Activated CD4-positive, CD25-positive, alpha-beta regulatory T cell (primary cell): ENCODE results near the gene ZNF605.
"Not testable (repeated sequence)": the region's sequence is repeated elsewhere in the genome, so short reads cannot be mapped to it uniquely, and the experiment has no call there.

ENCODE experiments used
- DNase-seq, 4 experiments: peaks; one replicate each; lab custom pipeline; 2025; lab: John Stamatoyannopoulos, UW

The ZNF605 gene

DNA sequence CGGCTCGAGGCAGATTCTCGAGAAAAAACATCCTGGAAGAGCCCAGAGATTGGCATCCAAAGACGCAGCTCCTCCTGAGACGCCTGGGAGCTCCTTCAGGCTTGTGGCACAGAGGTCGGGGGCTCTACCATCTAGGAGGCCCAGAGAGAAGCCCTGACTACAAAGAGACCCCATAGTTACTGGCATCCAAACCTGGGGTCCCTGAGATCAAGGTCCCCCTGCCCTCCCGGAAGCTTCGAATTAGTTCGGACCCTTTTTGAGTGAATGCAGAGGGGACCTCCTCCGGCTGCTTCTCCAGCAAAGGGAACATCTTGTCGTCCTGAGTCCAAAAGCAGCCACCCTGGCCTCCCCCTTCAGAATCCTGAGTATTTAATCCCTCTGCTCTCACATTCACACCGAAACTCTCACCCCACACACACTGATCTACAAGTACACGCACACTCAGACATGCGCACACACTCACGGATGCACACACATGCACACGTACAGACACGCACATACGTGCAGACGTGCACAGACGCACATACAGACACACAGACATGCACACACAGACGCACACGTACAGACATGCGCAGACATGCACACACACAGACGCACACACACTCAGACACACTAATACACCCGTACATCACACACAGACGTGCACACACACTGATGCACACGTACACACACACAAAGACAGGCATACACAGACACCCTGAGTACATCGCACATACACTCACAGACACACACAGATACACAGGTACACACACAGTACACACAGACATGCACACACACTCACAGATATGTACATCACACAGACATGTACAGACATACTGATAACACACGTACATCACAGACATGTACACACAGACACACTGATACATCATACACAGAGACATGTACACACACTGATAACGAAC lies 5.9 kb downstream of the ZNF605 start:
- no peak for DNase-seq

DNA sequence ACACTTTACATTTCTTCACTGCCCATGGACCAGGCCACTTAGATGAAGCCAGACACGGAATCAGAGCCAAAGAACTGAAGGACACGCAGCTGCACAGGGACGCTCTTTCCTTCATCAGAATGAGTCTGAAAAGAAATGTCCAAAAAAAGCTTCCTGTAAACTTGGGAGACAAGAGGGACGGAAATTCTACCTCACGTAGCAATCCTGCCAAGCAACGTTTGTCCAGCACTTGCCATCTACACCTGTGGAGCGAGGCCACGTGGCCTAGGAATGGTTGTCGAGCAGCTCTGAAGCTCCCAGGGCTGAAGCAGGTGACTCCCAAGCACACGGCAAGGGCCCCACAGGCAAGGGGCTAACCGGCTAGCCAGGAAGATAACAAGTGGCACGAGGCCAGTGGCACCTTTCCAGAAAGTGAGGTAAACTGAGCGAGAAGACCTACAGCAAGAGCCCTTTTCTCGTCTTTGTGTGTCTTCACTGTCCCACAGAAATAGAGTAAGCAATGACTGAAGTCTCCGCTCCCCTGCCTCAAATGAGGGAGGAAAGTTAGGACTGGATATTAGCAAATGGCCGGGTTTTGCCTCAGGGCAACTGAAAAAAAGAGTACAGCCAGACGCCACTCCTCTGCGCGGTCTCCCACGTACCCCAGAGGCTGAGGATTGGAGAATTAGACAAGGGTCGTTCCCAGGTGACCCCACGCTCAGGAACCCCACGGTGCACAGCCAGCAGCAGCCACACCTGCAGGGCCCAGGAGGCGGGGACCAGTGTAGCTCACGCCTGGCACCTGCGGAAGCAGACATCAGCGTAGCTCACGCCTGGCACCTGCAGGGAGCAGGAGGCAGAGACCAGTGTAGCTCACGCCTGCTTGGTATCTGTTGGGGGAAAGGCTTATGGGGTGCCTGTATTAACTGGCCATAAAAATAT lies 7.7 kb downstream of the ZNF605 start:
- DNase-seq, result no peak

DNA sequence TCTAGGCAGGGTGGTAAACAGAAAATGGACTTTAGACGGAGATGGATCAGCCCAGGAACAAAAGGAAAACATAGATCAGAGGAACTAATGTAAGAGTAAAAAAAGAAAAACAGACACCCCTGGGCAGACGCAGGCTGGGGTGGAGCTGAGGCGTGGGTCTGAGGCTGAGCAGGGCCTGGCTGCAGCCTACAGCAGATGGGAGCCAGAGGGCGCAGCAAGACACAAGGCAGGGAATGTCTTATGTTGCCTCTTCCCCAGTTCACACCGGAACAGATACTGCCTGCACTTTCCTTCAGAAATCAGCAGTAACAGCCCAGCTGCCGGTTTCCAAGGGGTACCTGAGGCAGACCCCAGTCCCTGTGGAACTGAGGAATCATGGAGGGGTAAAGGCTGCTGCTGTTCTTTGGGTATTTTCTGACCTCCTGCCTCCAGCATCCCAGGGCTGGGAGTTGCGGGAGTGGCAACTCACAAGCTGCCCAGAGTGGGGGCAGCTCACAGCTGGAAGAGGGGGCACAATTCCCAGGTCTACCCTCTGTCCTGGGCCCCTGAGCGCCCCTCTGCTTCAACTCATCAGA lies 9.8 kb downstream of the ZNF605 start:
- no peak for DNase-seq

DNA sequence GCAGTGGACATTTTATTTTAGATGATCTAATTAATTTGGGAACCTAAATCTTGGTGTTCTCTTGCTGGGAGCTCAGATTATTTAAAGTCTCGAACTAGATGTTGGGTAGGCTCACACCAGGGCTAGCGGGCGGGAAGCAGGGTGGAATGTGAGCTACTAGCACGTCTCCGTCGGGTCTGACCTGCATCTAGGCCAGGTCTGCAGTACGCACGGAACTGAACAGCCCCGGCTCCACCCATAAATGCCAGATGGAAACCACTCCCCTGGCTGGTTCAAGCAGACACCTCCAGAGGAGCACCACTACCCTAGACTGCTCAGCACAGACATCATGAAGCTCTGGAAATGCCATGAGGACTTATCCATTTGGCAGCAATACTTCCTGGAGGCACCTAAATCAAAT lies 10.3 kb downstream of the ZNF605 start:
- DNase-seq, result no peak

DNA sequence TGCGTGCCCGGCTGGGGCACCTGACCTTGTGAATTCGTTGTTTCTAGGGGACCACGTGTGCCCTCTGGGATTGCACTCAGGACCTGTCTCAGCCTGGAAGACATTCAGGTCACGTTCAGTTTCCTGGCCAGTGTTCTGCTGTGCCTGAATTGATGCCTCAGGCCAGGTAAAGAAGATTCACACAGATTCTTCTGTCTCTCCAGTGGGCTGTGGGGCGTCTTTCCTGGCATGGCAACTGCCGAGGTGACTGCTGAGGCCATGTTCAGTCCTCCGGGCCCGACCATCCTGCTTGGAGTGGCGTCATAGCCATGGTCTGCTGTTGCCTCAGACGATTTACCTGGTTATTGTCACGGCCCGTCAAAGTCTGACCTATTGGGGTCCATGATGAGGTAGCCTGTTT lies 13.5 kb downstream of the ZNF605 start:
- no peak for DNase-seq

DNA sequence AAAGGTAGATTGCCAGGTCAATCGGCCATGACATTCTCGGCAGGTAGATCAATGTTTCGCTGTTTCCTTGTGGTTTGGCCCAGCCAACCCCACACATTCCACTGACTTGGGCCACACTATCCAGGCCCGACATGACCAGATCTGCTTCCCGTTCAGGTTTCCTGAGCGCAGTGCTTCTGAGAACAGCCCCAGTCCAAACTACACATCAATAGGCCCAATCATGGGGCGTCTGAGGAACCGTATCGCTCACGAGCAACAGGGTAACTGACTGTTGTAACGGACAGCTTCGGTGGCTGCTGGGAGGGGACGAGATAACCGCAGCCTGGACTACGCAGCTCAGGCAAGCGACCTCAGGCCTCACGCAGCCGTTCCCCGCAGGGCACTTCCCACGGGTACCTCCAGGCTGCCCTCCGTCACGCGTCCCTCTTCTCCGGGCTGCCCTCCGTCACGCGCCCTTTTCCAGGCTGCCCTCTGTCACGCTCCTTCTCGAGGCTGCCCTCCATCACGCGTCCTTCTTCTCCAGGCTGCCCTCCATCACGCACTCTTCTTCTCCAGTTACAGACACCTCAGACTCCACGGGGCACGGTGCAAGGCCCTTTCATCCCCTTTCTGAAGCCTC lies 14.7 kb downstream of the ZNF605 start:
- DNase-seq, result no peak

DNA sequence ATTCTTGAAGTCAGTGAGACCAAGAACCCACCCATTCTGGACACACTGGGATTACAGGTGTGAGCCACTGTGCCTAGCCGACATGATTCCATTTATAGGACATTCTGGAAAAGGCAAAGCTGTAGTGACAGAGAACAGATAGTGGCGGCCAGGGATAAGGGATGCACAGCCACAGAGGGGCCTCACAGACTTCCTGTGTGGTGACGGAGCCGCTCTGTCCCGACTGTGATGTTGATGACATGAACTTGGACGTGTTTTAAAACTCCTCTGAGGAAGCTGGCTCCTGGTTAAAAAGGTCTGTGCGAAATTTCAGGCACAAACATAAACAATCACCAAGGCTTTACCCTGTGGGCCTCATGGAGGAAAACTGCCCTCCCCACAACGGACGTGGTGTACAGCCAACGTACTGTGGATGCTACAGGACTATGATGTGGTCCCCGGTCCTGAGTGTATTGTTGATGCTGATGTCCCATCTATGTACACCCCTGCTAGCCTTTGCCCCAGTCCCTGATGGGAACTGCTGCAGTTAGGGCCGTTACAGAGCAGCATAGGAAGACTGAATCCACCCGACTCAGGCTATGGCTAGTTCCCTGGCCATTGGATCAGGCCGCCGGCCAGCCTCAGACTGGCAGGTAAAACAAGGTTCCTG lies 15.9 kb downstream of the ZNF605 start:
- no peak for DNase-seq

DNA sequence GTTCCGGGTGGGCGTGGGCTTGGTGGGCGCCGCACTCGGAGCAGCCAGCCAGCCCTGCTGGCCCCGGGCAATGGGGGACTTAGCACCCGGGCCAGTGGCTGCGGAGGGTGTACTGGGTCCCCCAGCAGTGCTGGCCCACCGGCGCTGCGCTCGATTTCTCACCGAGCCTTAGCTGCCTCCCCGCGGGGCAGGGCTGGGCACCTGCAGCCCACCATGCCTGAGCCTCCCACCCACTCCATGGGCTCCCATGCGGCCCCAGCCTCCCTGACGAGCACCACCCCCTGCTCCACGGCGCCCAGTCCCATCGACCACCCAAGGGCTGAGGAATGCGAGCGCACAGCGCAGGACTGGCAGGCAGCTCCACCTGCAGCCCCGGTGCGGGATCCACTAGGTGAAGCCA lies 17.3 kb downstream of the ZNF605 start:
- not testable (repeated sequence) for DNase-seq

DNA sequence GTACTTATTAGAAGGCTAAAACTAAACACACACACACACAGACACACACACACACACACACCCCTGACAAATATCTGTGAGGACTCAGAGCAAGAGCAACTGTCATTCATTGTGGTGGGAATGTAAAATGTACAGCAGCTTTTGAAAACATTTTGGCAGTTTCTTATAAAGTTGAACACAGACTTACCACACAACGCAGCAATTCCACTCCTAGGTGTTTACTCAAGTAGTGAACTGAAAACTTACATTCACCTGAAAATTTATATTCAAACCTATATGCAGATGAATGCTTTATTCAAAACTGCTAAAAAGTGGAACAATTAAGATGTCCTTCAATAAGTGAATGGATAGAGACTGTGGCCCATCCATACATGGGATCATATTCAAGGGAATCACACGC lies 18.6 kb downstream of the ZNF605 start:
- DNase-seq, result no peak

DNA sequence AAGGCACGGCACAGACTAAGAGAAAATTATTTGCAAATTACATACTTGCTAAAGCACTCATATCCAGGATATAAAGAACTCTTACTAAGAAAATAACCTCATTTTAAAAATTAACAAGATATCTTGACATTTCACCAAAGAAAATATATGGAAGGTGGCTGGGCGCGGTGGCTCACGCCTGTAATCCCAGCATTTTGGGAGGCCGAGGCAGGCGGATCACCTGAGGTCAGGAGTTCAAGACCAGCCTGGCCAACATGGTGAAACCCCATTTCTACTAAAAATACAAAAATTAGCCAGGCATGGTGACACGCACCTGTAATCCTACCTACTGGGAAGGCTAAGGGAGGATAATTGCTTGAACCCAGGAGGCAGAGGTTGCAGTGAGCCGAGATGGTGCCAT lies 19.2 kb downstream of the ZNF605 start:
- not testable (repeated sequence) for DNase-seq

DNA sequence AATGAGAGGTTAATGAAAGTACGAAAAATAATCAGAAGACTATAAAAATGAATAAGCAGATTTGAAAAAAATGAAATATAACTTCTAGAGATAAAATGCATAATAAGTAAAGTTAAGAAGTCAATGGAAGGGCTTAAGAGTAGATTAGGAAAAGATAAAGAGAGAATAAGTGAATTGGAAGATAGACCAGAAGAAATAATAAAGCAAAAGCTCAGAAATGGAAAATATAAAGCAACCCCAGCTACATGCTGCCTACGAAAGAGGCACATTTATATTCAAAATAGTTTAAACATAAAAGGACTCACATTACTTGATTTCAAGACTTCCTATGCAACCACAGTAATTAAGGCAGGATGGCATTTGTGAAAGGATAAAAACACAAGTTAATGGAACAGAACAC lies 19.9 kb downstream of the ZNF605 start:
- DNase-seq, result no peak

DNA sequence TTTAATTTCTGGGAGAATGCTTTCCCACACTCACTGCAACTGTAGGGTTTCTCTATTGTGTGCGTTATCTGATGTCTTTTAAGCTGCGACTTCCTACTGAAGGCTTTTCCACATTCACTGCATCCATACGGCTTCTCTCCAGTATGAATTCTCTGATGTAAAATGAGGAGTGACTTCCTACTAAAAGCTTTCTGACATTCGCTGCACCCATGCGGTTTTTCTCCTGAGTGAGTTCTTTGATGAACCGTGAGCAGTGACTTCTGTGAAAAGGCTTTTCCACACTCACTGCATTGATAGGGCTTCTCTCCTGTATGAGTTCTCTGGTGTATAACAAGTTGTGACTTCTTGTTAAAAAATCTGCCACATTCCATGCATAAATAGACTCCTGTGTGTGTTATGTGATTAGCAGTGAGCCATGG lies 29.7 kb downstream of the ZNF605 start:
- DNase-seq, result no peak

DNA sequence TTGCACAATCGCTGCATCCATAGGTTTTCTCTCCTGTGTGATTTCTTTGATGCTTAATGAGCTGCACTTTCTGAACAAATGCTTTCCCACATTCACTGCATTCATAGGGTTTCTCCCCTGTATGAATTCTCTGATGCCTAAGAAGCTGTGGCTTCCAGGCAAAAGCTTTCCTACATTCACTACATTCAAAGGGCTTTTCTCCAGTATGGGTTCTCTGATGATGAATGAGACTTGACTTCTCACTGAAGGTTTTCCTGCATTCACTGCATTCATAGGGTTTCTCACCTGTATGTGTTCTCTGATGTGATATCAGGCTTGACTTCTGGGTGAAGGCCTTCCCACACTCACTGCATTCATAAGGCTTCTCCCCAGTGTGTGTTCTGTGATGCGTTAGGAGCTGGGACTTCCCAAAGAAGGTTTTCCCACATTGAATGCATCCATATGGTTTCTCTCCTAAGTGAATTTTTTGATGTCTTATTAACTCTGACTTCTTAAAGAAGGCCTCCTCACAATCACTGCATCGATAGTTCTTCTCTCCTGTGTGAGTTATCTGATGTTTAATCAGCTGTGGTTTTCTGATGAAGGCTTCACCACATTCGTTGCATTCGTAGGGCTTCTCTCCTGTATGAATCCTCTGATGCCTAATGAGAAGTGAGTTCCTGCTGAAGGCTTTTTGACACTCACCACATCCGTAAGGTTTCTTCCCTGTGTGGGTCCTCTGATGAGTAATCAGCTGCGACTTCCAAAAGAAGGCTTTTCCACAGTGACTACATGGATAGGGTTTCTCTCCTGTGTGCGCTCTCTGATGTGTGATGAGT lies 30.3 kb downstream of the ZNF605 start:
- DNase-seq, result no peak

DNA sequence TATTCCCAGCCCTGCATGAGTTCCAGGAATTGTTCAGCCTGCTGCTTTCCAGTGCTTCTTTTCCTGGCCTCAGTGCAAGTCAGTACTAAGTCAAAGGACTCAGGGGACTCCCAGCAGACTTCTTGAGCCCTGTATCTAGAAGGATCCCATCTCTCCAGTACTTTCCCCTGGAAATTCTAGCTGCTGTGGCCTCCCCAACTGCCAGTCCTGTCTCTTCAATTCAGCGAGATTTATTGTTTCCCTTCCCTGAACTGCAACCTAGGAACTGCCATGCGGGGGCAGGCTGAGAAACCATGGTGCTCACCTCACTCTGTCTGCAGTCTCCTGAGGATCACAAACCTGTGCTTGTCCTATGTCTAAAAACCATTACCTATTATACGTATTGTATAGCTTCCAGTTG lies 31.8 kb downstream of the ZNF605 start:
- DNase-seq, result no peak

DNA sequence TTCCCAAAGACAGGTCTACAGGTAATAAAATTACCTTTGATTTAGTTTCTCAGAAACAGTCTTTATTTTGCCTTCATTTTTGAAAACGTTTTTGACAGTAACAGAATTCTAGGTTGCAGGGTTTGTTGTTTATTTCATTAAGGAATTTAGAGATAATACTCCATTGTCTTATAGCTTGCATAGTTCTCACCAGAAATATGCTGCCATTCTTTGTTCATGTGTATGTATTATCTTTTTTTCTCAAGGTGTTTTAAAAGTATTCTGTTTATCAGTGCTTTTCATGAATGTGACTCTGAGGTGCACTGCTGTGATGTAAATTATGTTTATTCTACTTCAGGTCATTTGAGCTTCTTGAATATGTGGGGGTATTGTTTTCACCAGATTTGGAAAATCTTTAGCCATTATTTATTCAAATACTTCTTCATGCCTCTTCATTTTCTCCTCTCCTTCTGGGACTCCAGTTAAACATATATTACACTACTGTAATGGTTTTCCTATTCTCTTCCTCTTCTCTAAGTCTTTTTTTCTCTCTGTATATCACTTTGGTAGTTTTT lies 32.7 kb downstream of the ZNF605 start:
- no peak for DNase-seq

DNA sequence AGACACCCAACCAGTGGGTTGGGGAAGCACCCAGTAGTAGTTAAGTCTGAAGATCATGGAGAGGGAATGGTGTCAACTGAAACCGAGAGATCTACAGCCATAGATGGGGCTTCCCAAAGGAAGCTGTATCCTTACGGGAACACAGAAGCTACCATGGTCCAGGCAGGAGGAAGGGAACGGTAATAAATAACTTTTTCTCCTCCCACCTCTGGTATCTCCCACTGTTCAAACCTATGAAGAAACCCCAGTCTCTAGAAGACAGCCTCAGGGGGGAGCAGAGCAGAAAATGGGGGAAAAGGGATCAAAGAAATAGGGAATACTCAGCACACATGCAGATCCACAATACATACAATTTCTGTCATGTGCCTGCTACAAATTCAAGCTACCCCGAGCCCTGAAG lies 33.4 kb downstream of the ZNF605 start:
- no peak for DNase-seq

DNA sequence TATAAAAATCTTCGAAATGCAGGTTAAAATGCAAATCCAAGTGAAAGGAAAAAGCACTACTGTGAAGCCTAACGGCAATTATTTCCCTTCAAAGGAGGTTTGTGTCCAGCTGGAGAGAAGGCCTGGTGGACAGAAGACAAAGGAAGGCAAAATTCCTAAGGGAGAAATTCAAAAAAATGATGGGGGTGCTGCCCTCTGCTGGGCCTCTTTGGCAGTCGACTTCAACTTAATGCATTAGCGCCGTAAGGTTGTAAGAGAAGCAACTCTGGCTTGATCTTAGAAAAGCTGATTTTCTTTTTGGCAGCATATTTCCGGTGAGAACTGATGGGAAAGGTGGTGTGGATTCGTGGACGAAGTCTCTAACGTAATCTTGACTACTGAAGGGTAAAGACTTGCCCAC lies 34.4 kb downstream of the ZNF605 start:
- no peak for DNase-seq

DNA sequence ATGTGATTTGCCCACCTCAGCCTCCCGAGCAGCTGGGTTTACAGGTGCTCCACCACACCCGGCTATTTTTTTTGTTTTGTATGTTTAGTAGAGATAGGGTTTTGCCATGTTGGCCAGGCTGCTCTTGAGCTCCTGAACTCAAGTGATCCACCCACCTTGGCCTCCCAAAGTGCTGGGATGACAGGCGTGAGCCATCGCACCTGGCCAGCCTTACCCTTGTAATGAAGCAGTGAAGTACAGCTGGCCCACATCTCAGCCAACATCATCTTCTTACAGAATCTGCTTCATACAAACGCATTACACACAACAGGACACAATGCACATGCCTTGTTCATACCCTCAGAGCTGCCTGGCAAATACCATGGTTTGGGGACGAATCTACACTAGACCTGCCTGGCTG lies 37.4 kb downstream of the ZNF605 start:
- no peak for DNase-seq

DNA sequence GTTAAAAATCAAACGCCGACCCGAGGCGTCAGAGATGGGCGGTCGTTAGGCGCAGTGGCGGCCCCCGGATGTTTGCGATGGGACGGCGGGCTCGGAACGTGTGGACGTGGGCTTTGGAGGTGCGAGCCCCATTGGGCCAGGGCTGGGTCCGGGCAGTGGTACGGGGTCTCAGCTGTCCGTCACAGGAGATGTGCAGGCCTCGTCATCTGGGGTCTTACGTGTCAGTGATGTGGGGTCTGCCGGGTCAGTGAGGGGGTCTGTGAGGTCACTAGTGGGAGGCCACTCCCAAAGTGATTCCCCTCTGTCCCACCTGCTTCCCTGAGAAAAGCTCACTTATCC lies 47.1 kb downstream of the ZNF605 start:
- peak in 1 of 4 experiments; percentile 58 for DNase-seq
